NCI-H1105 (cell line): ENCODE results near the gene FCHO1.
"Not testable (repeated sequence)": the region's sequence is repeated elsewhere in the genome, so short reads cannot be mapped to it uniquely, and the experiment has no call there.

Experiments used
- DNase-seq: peaks from one replicate; lab custom pipeline; 2025; lab: John Stamatoyannopoulos, UW

FCHO1 gene

GRCh38 chr19:17795495-17795856 lies 44.2 kb downstream of the FCHO1 start:
- DNase-seq, result no peak

GRCh38 chr19:17796013-17796837 lies 44.9 kb downstream of the FCHO1 start:
- DNase-seq, result no peak

GRCh38 chr19:17796838-17797423 lies 45.7 kb downstream of the FCHO1 start:
- DNase-seq, result no peak

- no peak for DNase-seq
Observed at GRCh38 chr19:17797424-17798201, 46.3 kb downstream of the FCHO1 start.

GRCh38 chr19:17798599-17798998 lies 47.3 kb downstream of the FCHO1 start:
- DNase-seq, result not testable (repeated sequence)

- no peak for DNase-seq
Observed at GRCh38 chr19:17802137-17802858, 51.0 kb downstream of the FCHO1 start.

- DNase-seq, result no peak
Observed at GRCh38 chr19:17803264-17803896, 52.1 kb downstream of the FCHO1 start.

- DNase-seq, result no peak
Observed at GRCh38 chr19:17805427-17805826, 54.1 kb downstream of the FCHO1 start.

GRCh38 chr19:17806945-17807344 lies 55.7 kb downstream of the FCHO1 start:
- DNase-seq, result no peak

- no peak for DNase-seq
Observed at GRCh38 chr19:17807731-17808316, 56.5 kb downstream of the FCHO1 start.

- no peak for DNase-seq
Observed at GRCh38 chr19:17811103-17811502, 59.8 kb downstream of the FCHO1 start.

- DNase-seq, result no peak
Observed at GRCh38 chr19:17811681-17812080, 60.4 kb downstream of the FCHO1 start.

- no peak for DNase-seq
Observed at GRCh38 chr19:17812099-17812498, 60.8 kb downstream of the FCHO1 start.

- DNase-seq, result no peak
Observed at GRCh38 chr19:17817668-17818363, 66.5 kb downstream of the FCHO1 start.

- no peak for DNase-seq
Observed at GRCh38 chr19:17821190-17821589, 69.9 kb downstream of the FCHO1 start, which contains the start of gene INSL3. Gene INSL3, minus strand, starts transcription at chr19:17821519. Its CDS starts 13 bp downstream, at chr19:17821506.

GRCh38 chr19:17824339-17824738 lies 73.1 kb downstream of the FCHO1 start:
- no peak for DNase-seq

- no peak for DNase-seq
Observed at GRCh38 chr19:17826508-17827056, 75.3 kb downstream of the FCHO1 start.

- DNase-seq, result peak; percentile 77
Observed at GRCh38 chr19:17829855-17830566, 78.7 kb downstream of the FCHO1 start.

GRCh38 chr19:17830567-17831418 lies 79.5 kb downstream of the FCHO1 start:
- peak; percentile 90 for DNase-seq
